SK-N-SH (cell line): ENCODE measurements around the gene TMEM109.

Experiments
- EZH2phosphoT487 ChIP-seq: fragments of 200-600 bp; sonication (generic); IDR thresholded peaks from 2 replicates; pipeline ENCODE4 v1.6.1; 2017; ENCODE audit warnings: low read depth, mixed run types, mild to moderate bottlenecking, antibody characterized with exemption, moderate library complexity, borderline replicate concordance
- FOXM1 ChIP-seq: IDR thresholded peaks from 2 replicates; pipeline ENCODE4 v1.4.0; 2012; ENCODE audit warnings: low read depth, mild to moderate bottlenecking
- JUND ChIP-seq: IDR thresholded peaks from 2 replicates; pipeline ENCODE4 v1.4.0; 2012
- NRF1 ChIP-seq: IDR thresholded peaks from 2 replicates; pipeline ENCODE4 v1.6.1; 2012; ENCODE audit warnings: low read depth, mild to moderate bottlenecking, low read length
- POLR2AphosphoS5 ChIP-seq: IDR thresholded peaks from 2 replicates; pipeline ENCODE4 v1.6.1; 2012; ENCODE audit warnings: low read depth, low read length
- SIN3A ChIP-seq: IDR thresholded peaks from 2 replicates; pipeline ENCODE4 v1.6.1; 2012; ENCODE audit warnings: low read depth, mild to moderate bottlenecking, low read length, moderate library complexity, borderline replicate concordance
- TF ChIP-seq, protein P1 (sequence below): fragments of 200-600 bp; sonication (generic); IDR thresholded peaks from 2 replicates; pipeline ENCODE4 v1.6.1; 2017; ENCODE audit warnings: antibody characterized with exemption, mild to moderate bottlenecking, moderate library complexity
- TF ChIP-seq, protein P2 (sequence below): fragments of 150-350 bp; IDR thresholded peaks from 2 replicates; pipeline ENCODE4 v1.6.1; 2017; ENCODE audit warnings: antibody characterized with exemption, low read length, low read depth, borderline replicate concordance
- TF ChIP-seq, protein P3 (sequence below): IDR thresholded peaks from 2 replicates; pipeline ENCODE4; 2012

DNA sequence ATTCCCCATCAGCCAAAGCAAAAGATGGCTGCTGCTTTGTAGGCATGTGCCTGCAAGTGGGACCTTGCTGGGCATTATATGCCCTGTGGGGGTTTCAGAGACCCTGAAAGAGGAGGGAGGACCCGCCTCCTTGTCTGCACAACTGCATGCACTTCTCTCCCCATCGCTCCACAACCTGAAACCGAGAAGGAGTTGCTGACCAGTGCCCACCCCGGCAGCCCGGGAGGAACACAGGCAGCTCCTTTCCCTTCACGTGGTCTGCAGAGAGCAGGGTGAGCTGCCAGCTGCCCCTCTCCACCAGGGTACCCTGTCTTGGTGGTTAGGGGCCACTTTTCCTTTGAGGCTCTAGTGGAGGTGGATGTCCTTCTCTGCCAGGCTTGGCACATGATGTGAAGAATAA lies 8.9 kb downstream of the TMEM109 start:
- TF ChIP-seq, protein P1, sequence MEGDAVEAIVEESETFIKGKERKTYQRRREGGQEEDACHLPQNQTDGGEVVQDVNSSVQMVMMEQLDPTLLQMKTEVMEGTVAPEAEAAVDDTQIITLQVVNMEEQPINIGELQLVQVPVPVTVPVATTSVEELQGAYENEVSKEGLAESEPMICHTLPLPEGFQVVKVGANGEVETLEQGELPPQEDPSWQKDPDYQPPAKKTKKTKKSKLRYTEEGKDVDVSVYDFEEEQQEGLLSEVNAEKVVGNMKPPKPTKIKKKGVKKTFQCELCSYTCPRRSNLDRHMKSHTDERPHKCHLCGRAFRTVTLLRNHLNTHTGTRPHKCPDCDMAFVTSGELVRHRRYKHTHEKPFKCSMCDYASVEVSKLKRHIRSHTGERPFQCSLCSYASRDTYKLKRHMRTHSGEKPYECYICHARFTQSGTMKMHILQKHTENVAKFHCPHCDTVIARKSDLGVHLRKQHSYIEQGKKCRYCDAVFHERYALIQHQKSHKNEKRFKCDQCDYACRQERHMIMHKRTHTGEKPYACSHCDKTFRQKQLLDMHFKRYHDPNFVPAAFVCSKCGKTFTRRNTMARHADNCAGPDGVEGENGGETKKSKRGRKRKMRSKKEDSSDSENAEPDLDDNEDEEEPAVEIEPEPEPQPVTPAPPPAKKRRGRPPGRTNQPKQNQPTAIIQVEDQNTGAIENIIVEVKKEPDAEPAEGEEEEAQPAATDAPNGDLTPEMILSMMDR = no peak
- TF ChIP-seq, protein P2, sequence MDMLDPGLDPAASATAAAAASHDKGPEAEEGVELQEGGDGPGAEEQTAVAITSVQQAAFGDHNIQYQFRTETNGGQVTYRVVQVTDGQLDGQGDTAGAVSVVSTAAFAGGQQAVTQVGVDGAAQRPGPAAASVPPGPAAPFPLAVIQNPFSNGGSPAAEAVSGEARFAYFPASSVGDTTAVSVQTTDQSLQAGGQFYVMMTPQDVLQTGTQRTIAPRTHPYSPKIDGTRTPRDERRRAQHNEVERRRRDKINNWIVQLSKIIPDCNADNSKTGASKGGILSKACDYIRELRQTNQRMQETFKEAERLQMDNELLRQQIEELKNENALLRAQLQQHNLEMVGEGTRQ = no peak
- no peak for TF ChIP-seq POLR2AphosphoS5
- TF ChIP-seq, protein P3, sequence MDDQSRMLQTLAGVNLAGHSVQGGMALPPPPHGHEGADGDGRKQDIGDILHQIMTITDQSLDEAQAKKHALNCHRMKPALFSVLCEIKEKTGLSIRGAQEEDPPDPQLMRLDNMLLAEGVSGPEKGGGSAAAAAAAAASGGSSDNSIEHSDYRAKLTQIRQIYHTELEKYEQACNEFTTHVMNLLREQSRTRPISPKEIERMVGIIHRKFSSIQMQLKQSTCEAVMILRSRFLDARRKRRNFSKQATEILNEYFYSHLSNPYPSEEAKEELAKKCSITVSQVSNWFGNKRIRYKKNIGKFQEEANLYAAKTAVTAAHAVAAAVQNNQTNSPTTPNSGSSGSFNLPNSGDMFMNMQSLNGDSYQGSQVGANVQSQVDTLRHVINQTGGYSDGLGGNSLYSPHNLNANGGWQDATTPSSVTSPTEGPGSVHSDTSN = no peak
- no peak for TF ChIP-seq FOXM1
- TF ChIP-seq EZH2phosphoT487 = no peak
- TF ChIP-seq SIN3A = no peak
- TF ChIP-seq JUND = no peak
- TF ChIP-seq NRF1 = no peak
